HepG2 (cell line): ENCODE measurements around the gene PRDX3.

Experiments used
- CTCF ChIP-seq: sonication (generic); formaldehyde crosslinking; IDR thresholded peaks from 2 replicates; pipeline ENCODE4 v1.5.0; 2020; ENCODE audit warnings: mild to moderate bottlenecking, missing genetic modification reagents, moderate library complexity
- HNF4A ChIP-seq: sonication (generic); formaldehyde crosslinking; IDR thresholded peaks from 2 replicates; pipeline ENCODE4 v1.4.0; 2020; ENCODE audit warnings: missing genetic modification reagents
- JUND ChIP-seq: sonication (generic); formaldehyde crosslinking; IDR thresholded peaks from 2 replicates; pipeline ENCODE4 v1.8.0; 2022; ENCODE audit warnings: mild to moderate bottlenecking, missing genetic modification reagents
- KLF15 ChIP-seq: sonication (generic); formaldehyde crosslinking; IDR thresholded peaks from 2 replicates; pipeline ENCODE4 v1.8.1; 2023; ENCODE audit warnings: borderline replicate concordance, mild to moderate bottlenecking, inconsistent platforms, missing genetic modification reagents, mixed read lengths
- NFE2L2 ChIP-seq: fragments of 150-350 bp; IDR thresholded peaks from 2 replicates; pipeline ENCODE4 v1.6.1; 2014; ENCODE audit warnings: low read length
- POLR2AphosphoS2 ChIP-seq: IDR thresholded peaks from 2 replicates; pipeline ENCODE4 v1.6.1; 2011; ENCODE audit warnings: low read depth, low read length, improper control_type of control experiment
- RFX3 ChIP-seq: IDR thresholded peaks from 2 replicates; pipeline ENCODE4 v1.6.1; 2016; ENCODE audit warnings: missing biosample characterization, missing genetic modification reagents
- TAF1 ChIP-seq: sonication (generic); formaldehyde crosslinking; IDR thresholded peaks from 2 replicates; pipeline ENCODE4 v1.4.0; 2020; ENCODE audit warnings: missing genetic modification reagents
- ZBTB26 ChIP-seq: IDR thresholded peaks from 2 replicates; pipeline ENCODE4 v1.6.1; 2016; ENCODE audit warnings: missing compliant biosample characterization, missing genetic modification reagents, borderline replicate concordance
- ZHX1 ChIP-seq: sonication (generic); formaldehyde crosslinking; IDR thresholded peaks from 2 replicates; pipeline ENCODE4 v1.8.1; 2022; ENCODE audit warnings: low read depth, mild to moderate bottlenecking, missing genetic modification reagents
- ZNF317 ChIP-seq: sonication (generic); formaldehyde crosslinking; IDR thresholded peaks from 2 replicates; pipeline ENCODE4 v1.5.0; 2020; ENCODE audit warnings: mild to moderate bottlenecking, missing genetic modification reagents

- no peak for TF ChIP-seq POLR2AphosphoS2
- TF ChIP-seq CTCF: no peak
- no peak for TF ChIP-seq ZBTB26 (CRISPR knock-in tag)
- no peak for TF ChIP-seq NFE2L2
- TF ChIP-seq HNF4A (CRISPR knock-in tag): no peak
- TF ChIP-seq TAF1 (CRISPR knock-in tag): no peak
- TF ChIP-seq JUND (CRISPR knock-in tag): no peak
- no peak for TF ChIP-seq ZHX1 (CRISPR knock-in tag)
- TF ChIP-seq RFX3: no peak
- no peak for TF ChIP-seq ZNF317
- TF ChIP-seq KLF15 (CRISPR knock-in tag): no peak
These were observed 2.4 kb downstream of the PRDX3 start for GRCh38 chr10:119176166-119176565.
